NCI-H2227 (cell line): Measurements from ENCODE around the gene PRR29.
"Not testable (repeated sequence)": the region's sequence is repeated elsewhere in the genome, so short reads cannot be mapped to it uniquely, and the experiment has no call there.

Experiments used
- DNase-seq: peaks from one replicate; lab custom pipeline; 2025; ENCODE audit not compliant: unreplicated experiment; lab: John Stamatoyannopoulos, UW

PRR29 gene

GRCh38 chr17:63996430-63997182 lies 1.5 kb upstream of the PRR29 start:
- no peak for DNase-seq

- DNase-seq: no peak
Measured at GRCh38 chr17:63997341-63998048, 656 bp upstream of the PRR29 start.

- no peak for DNase-seq
Measured at GRCh38 chr17:63998721-63999679, 849 bp downstream of the PRR29 start.

- no peak for DNase-seq
Measured at GRCh38 chr17:63999680-64000531, 1.8 kb downstream of the PRR29 start.

- no peak for DNase-seq
Measured at GRCh38 chr17:64001091-64001579, 3.0 kb downstream of the PRR29 start.

- no peak for DNase-seq
Measured at GRCh38 chr17:64001763-64002529, 3.8 kb downstream of the PRR29 start.

- DNase-seq: no peak
Measured at GRCh38 chr17:64002658-64003525, 4.7 kb downstream of the PRR29 start.

GRCh38 chr17:64003526-64004121 lies 5.5 kb downstream of the PRR29 start:
- no peak for DNase-seq

- DNase-seq: no peak
Measured at GRCh38 chr17:64004218-64004770, 6.1 kb downstream of the PRR29 start.

- DNase-seq: no peak
Measured at GRCh38 chr17:64004903-64005733, 7.0 kb downstream of the PRR29 start.

- no peak for DNase-seq
Measured at GRCh38 chr17:64005734-64006167, 7.6 kb downstream of the PRR29 start.

GRCh38 chr17:64006361-64007088 lies 8.4 kb downstream of the PRR29 start:
- no peak for DNase-seq

GRCh38 chr17:64007089-64007837 lies 9.1 kb downstream of the PRR29 start:
- DNase-seq: not testable (repeated sequence)

GRCh38 chr17:64007838-64008282 lies 9.7 kb downstream of the PRR29 start:
- DNase-seq: no peak

- DNase-seq: no peak
Measured at GRCh38 chr17:64008346-64008745, 10.2 kb downstream of the PRR29 start.
